Adrenal gland (tissue), 5 donors: ENCODE measurements around the gene CACNA1H.

Source experiments
- POLR2A ChIP-seq, 2 donors: fragments of 450-650 bp; IDR thresholded peaks; one replicate each; pipeline ENCODE4 v1.6.1; 2017; ENCODE audit warnings: antibody characterized with exemption in 2 of 2, mild to moderate bottlenecking in 2 of 2, moderate library complexity in 1 of 2
- TF ChIP-seq, protein P1 (sequence below), 6 experiments: fragments of 450-650 bp in 4 of 6; fragments of 200-600 bp in 2 of 6; sonication (generic) in 1 of 6; IDR thresholded peaks; 1 replicate in 5 of 6; 2 replicates in 1 of 6; pipeline versions ENCODE4 v1.5.1 to v1.8.0; 2016 to 2021; ENCODE audit warnings: antibody characterized with exemption in 6 of 6, mild to moderate bottlenecking in 2 of 6, moderate library complexity in 1 of 6
- donor health status: DM: no; HTN: no; CAD: no.

DNA sequence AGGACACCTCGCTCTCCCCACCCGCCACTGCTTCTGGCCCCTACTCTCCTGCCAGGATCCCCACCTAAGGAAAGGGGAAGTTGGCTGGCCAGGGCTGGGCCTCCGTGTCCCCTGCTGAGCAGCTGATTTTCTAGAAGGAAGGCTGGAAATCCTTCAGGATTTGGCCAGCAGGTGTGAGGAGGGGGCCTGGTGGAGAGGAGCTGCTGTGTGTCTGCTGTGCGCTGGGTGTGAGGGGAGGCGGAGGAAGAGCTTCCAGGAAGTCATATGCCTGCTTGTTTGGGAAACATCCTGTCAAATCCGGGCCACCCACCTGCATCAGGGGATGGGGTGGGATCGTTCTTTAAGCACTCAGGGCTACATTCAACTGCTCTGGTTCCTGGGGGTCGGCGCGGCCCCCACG lies 43.6 kb downstream of the CACNA1H start:
- TF ChIP-seq, protein P1, sequence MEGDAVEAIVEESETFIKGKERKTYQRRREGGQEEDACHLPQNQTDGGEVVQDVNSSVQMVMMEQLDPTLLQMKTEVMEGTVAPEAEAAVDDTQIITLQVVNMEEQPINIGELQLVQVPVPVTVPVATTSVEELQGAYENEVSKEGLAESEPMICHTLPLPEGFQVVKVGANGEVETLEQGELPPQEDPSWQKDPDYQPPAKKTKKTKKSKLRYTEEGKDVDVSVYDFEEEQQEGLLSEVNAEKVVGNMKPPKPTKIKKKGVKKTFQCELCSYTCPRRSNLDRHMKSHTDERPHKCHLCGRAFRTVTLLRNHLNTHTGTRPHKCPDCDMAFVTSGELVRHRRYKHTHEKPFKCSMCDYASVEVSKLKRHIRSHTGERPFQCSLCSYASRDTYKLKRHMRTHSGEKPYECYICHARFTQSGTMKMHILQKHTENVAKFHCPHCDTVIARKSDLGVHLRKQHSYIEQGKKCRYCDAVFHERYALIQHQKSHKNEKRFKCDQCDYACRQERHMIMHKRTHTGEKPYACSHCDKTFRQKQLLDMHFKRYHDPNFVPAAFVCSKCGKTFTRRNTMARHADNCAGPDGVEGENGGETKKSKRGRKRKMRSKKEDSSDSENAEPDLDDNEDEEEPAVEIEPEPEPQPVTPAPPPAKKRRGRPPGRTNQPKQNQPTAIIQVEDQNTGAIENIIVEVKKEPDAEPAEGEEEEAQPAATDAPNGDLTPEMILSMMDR (IDR thresholded peaks at IDR 0.05), result no peak
- TF ChIP-seq POLR2A (IDR thresholded peaks at IDR 0.05), result no peak
